Neural crest cell (in vitro differentiated cells): ENCODE measurements around the gene STK11. TPM values are rescaled to one million over a fixed set of nuclear protein-coding genes. Genes with fewer than 3 reads are reported as not detected.

Experiments
- DNase-seq: peaks from one replicate; pipeline ENCODE4 v3.0.0; 2021; ENCODE audit warnings: low read depth, mixed read lengths, low spot score
- H3K27ac Mint-ChIP-seq: one replicate; pipeline ENCODE4 v1.8.0; 2021; ENCODE audit warnings: mild to moderate bottlenecking, mixed read lengths; ENCODE audit not compliant: unreplicated experiment
- H3K27me3 Mint-ChIP-seq: 2 replicates; pipeline ENCODE4 v1.8.0; 2021; ENCODE audit warnings: low read depth, mild to moderate bottlenecking, mixed read lengths
- H3K36me3 Mint-ChIP-seq: 2 replicates; pipeline ENCODE4 v1.8.0; 2021; ENCODE audit warnings: low read depth, mild to moderate bottlenecking, mixed read lengths
- H3K4me1 Mint-ChIP-seq: 2 replicates; pipeline ENCODE4 v1.8.0; 2021; ENCODE audit warnings: mixed read lengths
- H3K4me3 Mint-ChIP-seq: one replicate; pipeline ENCODE4 v1.8.0; 2021; ENCODE audit warnings: mild to moderate bottlenecking, mixed read lengths
- H3K9me3 Mint-ChIP-seq: 2 replicates; pipeline ENCODE4 v1.8.0; 2021; ENCODE audit warnings: mixed read lengths
- total RNA-seq: library from RNA; stranded (reverse); gene quantifications from 2 replicates; pipeline ENCODE4 v1.2.1, GENCODE V29; 2021
- TF ChIP-seq, protein P1 (sequence below): fragments of 200-600 bp; sonication (generic); conservative IDR thresholded peaks from 2 replicates; pipeline ENCODE4 v1.5.0; 2021; ENCODE audit warnings: antibody characterized with exemption, mild to moderate bottlenecking

The STK11 gene
- total RNA-seq, 1 donor from 2014 or later = 60.2 TPM

DNA sequence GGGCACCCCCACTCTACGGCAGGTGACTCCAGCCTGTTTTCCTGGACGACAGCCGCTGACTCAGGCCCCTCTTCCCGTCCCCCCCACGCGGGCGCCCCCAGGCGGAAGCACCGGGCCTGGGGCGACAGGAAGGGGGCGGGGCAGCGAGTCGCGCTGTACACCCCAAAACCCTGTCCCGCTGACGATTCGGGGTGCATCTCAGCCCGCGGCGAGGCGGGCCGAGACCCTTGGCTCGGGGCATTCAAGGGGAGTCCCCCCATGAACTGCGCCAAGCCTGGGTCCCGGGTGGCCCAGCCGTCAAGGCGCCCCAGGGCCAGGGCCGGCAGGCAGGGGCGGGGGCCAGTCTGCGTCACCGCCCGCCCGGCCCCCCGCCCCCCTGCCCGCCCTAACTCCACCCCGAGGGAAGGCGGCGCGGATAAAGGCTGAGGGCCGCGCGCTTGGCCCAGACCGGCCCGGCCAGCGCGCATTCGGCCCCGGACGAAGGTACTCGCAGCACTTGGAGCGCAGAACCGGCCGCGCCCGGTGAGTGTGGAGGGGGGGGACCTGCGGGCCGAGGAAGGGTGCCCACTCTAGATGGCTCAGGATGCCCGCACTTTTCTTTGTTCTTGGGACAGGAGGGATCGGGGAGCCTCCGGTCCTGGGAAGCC lies 42.7 kb downstream of the STK11 start, which contains the start of gene MIDN:
TSS of gene MIDN (plus strand) at position 445 of the 647 bp plus-strand sequence. CDS start 1,714 bp downstream, outside the sequence.
- peak within 1 kb of the TSS; percentile 94 for H3K27ac Mint-ChIP-seq
- TF ChIP-seq, protein P1, sequence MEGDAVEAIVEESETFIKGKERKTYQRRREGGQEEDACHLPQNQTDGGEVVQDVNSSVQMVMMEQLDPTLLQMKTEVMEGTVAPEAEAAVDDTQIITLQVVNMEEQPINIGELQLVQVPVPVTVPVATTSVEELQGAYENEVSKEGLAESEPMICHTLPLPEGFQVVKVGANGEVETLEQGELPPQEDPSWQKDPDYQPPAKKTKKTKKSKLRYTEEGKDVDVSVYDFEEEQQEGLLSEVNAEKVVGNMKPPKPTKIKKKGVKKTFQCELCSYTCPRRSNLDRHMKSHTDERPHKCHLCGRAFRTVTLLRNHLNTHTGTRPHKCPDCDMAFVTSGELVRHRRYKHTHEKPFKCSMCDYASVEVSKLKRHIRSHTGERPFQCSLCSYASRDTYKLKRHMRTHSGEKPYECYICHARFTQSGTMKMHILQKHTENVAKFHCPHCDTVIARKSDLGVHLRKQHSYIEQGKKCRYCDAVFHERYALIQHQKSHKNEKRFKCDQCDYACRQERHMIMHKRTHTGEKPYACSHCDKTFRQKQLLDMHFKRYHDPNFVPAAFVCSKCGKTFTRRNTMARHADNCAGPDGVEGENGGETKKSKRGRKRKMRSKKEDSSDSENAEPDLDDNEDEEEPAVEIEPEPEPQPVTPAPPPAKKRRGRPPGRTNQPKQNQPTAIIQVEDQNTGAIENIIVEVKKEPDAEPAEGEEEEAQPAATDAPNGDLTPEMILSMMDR = no peak
- peaks cover 8% of the 10 kb centered on the region for H3K27me3 Mint-ChIP-seq
- H3K4me1 Mint-ChIP-seq = peaks cover 4% of the 10 kb centered on the region
- H3K9me3 Mint-ChIP-seq = no peaks in the 10 kb centered on the region
- peaks cover 7% of the 10 kb centered on the region for H3K36me3 Mint-ChIP-seq
- peak; percentile 59 for DNase-seq
- H3K4me3 Mint-ChIP-seq = peak within 1 kb of the TSS; percentile 83

DNA sequence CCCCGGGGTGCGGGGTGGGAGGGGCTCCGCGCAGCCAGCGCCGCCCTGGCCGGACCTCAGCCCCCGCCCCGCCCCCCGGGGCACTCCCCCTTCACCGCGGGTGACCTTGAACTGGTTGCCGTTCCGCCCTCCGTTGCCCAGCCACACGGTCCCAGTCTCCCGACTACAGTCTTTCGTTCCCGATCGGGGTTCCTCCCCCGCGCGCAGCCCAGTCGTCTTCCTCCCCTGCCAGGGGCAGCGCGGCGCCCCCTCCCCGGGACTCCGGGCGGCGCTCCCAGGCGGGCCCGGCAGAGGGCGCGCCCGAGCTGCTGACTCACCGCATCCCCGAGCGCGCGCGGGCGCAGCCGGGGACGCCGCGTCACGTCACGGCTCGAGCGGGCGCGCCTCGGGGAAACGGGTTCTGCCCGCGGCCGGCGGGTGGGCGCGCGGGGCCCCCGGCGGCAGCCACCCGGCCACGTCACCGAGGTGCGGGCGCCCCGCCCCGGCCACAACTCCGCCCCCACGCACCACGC lies 43.3 kb downstream of the STK11 start:
- Mint-ChIP-seq H3K4me1 (peaks cover 4% of the 10 kb centered on the region), H3K4me3 (peak overlapping the region; percentile 83)

DNA sequence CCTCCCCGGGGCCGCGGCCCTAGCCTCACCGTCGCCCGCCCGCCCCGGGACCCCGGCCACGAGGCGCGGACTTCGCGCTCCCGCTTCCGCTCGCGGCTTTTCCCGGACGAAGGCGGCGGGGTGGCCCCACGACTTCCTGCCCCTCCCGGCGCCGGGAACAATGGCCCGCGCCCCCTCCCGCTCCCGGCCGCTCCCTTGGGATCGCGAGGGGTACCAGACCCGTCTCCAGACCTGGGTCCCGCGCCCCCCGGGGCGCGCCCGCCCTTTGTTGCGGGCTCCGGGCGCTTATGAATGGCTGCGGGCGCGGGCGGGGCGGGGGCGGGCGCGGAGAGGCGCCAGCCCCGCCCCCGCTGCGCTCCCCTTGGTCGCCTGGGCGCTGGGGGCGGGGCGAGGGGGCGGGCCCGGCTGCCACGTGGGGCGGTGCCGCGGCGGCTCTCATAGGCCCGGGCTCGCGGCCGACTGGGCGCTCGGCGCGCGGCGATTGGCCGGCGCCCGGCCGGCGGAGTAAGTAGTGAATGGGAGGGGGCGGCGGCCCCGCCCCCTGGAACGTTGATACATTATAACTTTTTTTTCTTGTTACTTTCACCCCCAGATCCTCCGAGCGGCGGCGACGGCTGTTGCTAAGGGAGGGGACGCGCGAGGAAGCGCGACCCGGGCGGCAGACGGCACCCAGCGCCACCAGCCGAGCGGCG lies 43.9 kb downstream of the STK11 start:
- TF ChIP-seq, protein P1 = no peak
- peak; percentile 80 for DNase-seq
- Mint-ChIP-seq H3K27me3 (peaks cover 8% of the 10 kb centered on the region), H3K9me3 (no peaks in the 10 kb centered on the region), H3K36me3 (peaks cover 7% of the 10 kb centered on the region), H3K4me3 (peak overlapping the region; percentile 95), H3K27ac (peak overlapping the region; percentile 81), H3K4me1 (peaks cover 3% of the 10 kb centered on the region)

More for the DNA sequence above, 43.3 kb downstream of the STK11 start:
- H3K27me3 Mint-ChIP-seq = peaks cover 8% of the 10 kb centered on the region
- TF ChIP-seq, protein P1 = peak; percentile 86
- H3K9me3 Mint-ChIP-seq = no peaks in the 10 kb centered on the region
- peak; percentile 83 for DNase-seq
- H3K36me3 Mint-ChIP-seq = peaks cover 7% of the 10 kb centered on the region
- H3K27ac Mint-ChIP-seq = peak overlapping the region; percentile 94

DNA sequence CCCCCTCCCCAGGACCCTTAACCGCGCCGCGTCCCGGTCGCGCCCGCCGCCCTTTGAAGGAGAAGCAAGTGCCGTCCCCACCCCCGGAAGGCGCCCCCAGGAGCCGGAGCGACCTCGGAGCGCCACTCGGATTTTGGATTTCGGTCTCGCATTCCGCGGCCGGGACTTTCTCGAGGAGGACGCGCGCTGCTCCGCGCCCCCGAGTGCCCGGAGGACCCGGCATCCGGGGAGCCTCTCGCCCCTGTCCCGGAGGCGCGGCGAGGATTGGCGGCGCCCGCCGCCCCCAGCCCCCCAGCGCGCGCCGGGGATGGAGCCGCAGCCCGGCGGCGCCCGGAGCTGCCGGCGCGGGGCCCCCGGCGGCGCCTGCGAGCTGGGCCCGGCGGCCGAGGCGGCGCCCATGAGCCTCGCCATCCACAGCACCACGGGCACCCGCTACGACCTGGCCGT lies 44.4 kb downstream of the STK11 start:
- no peak for DNase-seq
- peaks cover 12% of the 10 kb centered on the region for H3K36me3 Mint-ChIP-seq
- no peaks in the 10 kb centered on the region for H3K9me3 Mint-ChIP-seq
- H3K27ac Mint-ChIP-seq = no peak overlapping the region
- H3K4me1 Mint-ChIP-seq = no peaks in the 10 kb centered on the region
- H3K27me3 Mint-ChIP-seq = peaks cover 6% of the 10 kb centered on the region
- TF ChIP-seq, protein P1 = no peak
- H3K4me3 Mint-ChIP-seq = peak overlapping the region; percentile 95

DNA sequence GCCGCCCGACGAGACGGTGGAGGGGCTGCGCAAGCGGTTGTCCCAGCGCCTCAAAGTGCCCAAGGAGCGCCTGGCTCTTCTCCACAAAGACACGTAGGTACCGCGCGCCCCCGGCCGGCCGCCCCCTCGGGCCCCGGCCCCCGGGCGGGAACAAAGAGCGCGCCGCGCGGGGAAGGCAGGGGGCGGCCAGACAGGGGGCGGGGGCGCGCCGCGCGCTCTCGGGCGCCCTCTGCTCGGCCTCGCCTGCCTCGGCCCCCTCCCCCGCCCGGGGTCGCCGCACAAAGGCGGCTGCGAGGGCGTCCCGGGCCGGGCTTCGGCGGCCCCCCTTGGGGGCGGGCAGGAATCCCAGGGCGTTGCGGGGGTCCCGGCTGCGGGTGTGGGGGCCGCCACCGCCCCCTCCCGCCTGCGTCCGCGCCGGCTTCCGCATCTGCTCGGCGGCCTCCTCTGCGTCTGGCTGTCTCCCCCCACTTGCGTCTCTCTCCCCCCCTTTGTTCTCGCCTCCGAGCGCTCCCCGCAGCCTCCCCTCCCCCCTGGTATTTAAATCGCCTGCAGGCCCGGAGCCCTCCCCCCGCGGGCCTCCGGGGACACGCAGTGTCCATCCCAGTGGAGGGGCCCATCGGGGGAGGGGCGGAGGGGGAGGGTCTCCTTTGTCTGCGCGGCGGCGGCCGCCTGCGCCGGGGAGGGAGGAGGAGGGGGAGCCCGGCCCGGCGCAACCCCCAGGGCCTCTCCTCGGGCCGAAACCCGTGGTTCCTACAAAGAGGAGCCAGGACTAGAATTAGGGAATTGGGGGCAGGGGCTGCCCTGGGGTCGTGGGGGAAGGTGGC lies 45.1 kb downstream of the STK11 start:
- Mint-ChIP-seq H3K27me3 (peaks cover 6% of the 10 kb centered on the region), H3K4me3 (peak overlapping the region; percentile 93), H3K27ac (peak overlapping the region; percentile 98), H3K4me1 (no peaks in the 10 kb centered on the region), H3K9me3 (no peaks in the 10 kb centered on the region), H3K36me3 (peaks cover 12% of the 10 kb centered on the region)
- peak; percentile 83 for DNase-seq
- TF ChIP-seq, protein P1 = no peak
